Liver (tissue), 3 donors: Measurements from ENCODE around the gene TRIM40.

Experiments
- CTCF ChIP-seq: fragments of 150-350 bp; IDR thresholded peaks from 2 replicates; pipeline ENCODE4 v1.5.1; 2017; ENCODE audit warnings: improper control_type of control experiment, low read depth, low read length; ENCODE audit not compliant: missing input control
- FOXA1 ChIP-seq: IDR thresholded peaks from 2 replicates; pipeline ENCODE4 v1.6.1; 2016; ENCODE audit warnings: antibody characterized with exemption
- GABPA ChIP-seq, 2 donors: IDR thresholded peaks in 1 of 2; conservative IDR thresholded peaks in 1 of 2; 2 replicates each; pipeline ENCODE4 v1.6.1; 2016; ENCODE audit warnings: antibody characterized with exemption in 2 of 2, mild to moderate bottlenecking in 1 of 2, moderate library complexity in 1 of 2
- TAF1 ChIP-seq: conservative IDR thresholded peaks from 2 replicates; pipeline ENCODE4 v1.6.1; 2016; ENCODE audit warnings: antibody characterized with exemption, mild to moderate bottlenecking
- TF ChIP-seq, protein P1 (sequence below): IDR thresholded peaks from 2 replicates; pipeline ENCODE4 v1.6.1; 2016; ENCODE audit warnings: antibody characterized with exemption
- TF ChIP-seq, protein P2 (sequence below): IDR thresholded peaks from 2 replicates; pipeline ENCODE4 v1.6.1; 2016; ENCODE audit warnings: antibody characterized with exemption, mild to moderate bottlenecking
- donor health status: healthy.
- donor health status: healthy.

DNA sequence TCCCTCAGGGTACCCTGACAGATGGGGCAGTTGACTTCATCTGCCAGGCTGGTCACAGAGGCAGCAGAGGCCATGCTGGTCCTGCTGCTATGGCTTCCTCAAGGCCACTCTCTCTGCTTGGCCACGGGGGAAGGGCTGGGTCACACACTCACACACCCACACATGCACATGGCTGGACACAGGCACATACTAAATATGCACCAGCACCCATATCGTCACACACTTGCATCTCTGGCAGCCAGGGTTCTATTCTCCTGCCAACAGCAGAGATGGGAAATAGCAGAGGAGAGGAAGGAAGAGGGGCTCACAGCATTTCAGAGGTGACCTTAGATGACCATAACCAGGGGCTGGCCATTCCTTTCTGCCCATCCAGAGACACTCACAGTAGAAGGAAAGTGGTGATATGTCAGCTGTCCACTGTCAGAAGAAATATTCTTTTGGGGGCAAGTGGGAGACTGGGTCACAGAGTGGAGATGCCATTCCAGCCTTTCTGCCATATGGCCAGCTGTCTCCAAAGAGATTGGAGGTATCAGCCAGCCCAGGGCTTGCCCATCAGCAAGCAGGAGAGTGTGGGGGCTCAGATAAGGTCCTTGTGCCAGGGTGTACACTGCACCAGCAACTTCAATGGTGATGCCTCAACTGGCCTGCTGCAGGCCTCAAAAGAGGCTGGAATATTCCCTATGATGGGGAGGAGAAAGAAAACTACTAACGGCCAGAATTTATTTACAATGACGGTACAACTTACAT, 25.0 kb downstream of the TRIM40 start, which contains the start of gene TRIM10:
- TF ChIP-seq, protein P1, sequence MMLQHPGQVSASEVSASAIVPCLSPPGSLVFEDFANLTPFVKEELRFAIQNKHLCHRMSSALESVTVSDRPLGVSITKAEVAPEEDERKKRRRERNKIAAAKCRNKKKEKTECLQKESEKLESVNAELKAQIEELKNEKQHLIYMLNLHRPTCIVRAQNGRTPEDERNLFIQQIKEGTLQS: no peak
- TF ChIP-seq, protein P2, sequence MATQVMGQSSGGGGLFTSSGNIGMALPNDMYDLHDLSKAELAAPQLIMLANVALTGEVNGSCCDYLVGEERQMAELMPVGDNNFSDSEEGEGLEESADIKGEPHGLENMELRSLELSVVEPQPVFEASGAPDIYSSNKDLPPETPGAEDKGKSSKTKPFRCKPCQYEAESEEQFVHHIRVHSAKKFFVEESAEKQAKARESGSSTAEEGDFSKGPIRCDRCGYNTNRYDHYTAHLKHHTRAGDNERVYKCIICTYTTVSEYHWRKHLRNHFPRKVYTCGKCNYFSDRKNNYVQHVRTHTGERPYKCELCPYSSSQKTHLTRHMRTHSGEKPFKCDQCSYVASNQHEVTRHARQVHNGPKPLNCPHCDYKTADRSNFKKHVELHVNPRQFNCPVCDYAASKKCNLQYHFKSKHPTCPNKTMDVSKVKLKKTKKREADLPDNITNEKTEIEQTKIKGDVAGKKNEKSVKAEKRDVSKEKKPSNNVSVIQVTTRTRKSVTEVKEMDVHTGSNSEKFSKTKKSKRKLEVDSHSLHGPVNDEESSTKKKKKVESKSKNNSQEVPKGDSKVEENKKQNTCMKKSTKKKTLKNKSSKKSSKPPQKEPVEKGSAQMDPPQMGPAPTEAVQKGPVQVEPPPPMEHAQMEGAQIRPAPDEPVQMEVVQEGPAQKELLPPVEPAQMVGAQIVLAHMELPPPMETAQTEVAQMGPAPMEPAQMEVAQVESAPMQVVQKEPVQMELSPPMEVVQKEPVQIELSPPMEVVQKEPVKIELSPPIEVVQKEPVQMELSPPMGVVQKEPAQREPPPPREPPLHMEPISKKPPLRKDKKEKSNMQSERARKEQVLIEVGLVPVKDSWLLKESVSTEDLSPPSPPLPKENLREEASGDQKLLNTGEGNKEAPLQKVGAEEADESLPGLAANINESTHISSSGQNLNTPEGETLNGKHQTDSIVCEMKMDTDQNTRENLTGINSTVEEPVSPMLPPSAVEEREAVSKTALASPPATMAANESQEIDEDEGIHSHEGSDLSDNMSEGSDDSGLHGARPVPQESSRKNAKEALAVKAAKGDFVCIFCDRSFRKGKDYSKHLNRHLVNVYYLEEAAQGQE: no peak
- no peak for TF ChIP-seq CTCF
- no peak for TF ChIP-seq GABPA (IDR thresholded peaks at IDR 0.05 in 1 of 2, conservative IDR thresholded peaks at IDR 0.05 in 1 of 2)
- no peak for TF ChIP-seq TAF1
- no peak for TF ChIP-seq FOXA1
